ENCODE measurements around the gene RASGRF2.
A peak's percentile ranks its signal among the peaks of the same experiment; 100 is the strongest.
"Not testable (repeated sequence)": the region's sequence is repeated elsewhere in the genome, so short reads cannot be mapped to it uniquely, and the experiment has no call there.

Gene RASGRF2

DNA sequence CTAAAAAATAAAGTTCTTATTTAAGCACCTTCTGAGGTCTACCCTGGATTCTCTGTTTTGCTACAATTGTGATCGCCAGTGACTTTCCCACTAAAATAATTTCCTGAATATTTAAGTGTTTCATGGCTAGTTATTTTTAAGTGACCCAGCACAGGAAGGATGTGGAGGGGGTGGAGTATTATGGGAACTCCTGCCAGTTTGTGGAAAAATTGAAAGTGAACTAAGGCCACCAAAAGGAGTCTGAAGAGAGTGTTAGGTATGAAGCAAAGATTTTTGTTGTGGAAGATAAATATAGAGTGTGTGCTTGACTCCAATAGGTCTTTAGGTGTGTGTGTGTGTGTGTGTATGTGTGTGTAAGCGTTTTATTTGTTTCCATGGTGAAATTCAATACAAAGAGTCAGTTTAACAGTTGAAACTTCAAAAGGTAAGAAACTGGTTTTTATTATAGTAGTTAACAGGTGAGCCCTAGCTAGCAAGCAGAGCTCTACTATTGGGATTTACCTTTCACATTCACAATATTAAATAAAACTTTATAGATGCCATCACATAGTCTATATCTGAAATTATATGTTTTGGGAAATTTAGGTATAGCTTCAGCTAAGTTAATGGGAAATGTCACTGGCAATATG lies 25.6 kb downstream of the RASGRF2 start:
- DNase-seq = no peak

DNA sequence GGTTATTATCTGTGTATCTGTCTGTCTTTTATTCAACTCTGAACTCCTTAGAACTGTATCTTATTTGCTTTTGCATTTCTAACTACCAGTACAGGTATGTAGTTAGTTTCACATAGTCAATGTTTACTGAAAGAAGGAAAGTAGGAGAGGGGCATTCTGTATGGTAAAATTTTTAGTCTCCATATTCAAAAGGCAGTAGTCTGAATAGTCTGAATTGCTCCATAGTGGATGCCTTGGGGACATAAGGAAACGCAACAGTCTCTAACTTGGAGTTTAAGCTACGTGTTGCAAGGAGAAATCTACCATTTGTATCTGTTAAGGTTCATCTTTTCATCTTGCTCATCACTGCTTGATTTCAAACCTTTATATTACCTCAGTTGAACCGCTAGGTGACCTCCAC lies 26.2 kb downstream of the RASGRF2 start:
- no peak for DNase-seq

- no peak for DNase-seq
Measured at GRCh38 chr5:80987078-80987766, 27.1 kb downstream of the RASGRF2 start.

DNA sequence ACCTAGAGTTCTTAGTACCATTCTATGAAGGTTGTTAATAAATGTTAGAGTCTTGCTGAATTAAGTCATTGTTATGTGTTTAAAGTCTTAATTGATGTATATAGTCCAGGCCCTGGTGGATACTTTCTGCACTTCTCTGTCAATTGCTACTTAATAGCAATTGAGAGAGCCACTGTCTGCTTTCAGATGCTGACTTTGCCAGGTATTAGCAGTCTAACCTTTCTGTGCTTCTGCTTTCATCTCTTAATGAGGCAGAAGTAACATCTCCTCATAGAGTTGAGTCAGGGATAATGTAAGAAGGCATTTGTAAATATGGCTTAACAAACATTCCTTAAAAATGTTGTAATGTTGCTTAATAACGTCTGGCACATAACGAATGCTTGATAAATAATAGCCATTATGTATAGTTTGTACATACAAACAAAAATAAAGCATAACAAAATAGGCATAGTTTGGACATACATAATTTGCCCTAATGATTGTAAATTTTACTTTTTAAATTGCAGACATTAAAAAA lies 28.3 kb downstream of the RASGRF2 start:
- DNase-seq = no peak

- no peak for DNase-seq
Measured at GRCh38 chr5:80989883-80990282, 29.7 kb downstream of the RASGRF2 start.

- DNase-seq = no peak
Measured at GRCh38 chr5:80990527-80990926, 30.4 kb downstream of the RASGRF2 start.

DNA sequence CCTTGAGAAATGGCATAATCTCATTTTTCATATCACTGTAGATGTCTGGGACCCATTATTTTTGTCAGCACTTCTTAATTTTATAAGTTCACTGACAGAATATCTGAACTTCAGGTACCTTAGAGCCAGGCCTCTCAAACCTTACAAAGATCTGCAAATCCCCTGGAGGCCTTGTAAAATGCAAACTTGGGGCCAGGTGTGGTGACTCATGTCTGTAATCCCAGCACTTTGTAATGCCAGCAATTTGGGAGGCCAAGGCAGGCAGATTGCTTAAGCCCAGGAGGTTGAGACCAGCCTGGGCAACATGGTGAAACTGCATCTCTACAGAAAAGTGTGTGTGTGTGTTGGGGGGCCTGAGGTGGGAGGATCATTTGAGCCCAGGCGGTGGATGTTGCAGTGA lies 30.8 kb downstream of the RASGRF2 start:
- no peak for DNase-seq

- no peak for DNase-seq
Measured at GRCh38 chr5:80995908-80996307, 35.7 kb downstream of the RASGRF2 start.

DNA sequence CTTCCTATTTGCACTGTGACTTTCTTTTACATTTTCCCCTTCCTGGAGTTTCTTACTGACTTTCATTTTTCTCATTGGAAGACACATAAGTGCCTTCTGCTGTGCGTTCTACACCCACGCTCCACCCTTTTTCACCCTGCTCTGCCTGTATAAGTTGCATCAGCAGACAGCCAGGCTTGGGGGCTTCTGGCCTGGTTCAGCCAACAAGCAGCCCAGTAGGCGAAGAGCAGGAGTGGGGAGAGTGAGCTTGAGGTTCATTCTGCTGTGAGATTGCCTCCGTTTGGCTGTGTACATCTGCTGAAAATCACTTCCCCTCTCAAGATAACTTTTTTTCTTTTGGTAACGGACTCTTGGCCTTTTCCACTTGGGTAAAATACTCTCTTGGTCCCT lies 38.4 kb downstream of the RASGRF2 start:
- DNase-seq = no peak

DNA sequence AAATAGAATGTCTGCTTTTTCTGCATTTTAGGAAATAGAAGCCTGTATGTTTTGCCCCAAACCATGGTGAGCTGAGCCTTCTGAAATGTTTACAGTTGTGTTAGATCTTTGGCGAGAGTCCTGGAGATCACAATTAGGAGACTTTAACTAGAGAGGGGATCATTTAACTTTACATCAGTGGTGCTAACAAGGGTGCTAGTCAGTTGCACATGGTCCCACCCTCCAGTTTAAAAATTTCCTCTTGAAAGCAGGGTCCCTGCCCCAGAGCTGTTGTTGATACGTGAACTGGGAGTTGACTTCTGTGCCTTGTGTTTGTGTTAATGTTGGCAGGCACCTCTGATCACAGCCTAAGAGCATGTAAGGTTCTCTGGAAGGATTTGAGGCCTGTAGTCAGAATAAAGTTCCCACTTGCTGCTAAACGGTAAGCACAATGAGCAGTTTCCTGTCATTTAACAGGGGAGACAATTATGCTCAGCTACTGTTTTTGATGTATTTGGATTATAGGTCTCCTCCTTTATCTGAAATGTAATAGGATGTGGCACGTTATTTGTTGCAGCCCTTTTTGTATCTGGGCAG lies 43.7 kb downstream of the RASGRF2 start:
- no peak for DNase-seq

DNA sequence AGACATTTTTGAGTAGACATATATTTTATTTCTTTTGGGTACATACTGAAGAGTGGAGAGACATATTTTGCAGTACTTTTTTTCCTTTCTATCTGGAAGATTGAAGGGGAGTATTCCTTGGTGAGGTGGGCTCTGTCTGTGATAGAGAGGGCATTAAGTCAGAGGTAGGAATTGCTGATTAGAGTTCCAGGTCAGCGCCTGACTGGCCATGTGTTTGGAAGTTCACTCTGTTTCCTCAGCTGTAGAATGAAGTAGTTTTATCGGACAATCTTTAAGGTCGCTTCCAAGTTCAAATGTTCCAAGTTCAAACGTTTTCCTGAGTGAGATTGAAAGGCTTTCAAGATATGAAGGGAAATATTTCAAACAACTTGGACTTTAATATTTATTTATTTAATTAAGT lies 45.5 kb downstream of the RASGRF2 start:
- DNase-seq = no peak

- no peak for DNase-seq
Measured at GRCh38 chr5:81006231-81006630, 46.1 kb downstream of the RASGRF2 start.

GRCh38 chr5:81006947-81007636 lies 46.9 kb downstream of the RASGRF2 start:
- DNase-seq = peak; percentile 70 to 86

DNA sequence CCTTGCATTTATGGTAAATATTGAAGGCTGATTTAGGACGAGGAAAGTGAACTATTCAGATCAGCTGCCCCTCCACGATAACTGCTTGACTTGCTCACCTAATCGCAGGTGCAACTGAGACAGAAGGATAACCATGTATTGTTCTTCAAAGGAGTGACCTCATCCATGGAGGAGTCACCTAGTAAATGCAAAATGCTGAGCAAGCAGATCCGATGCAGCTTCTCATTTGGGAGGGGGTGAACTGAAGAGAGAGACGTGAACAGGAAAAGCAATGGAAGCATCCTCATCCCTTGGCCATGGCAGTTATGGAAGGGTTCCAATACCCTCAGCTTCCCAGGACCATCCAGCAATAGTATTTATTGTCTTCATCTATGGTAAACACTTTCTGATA lies 47.5 kb downstream of the RASGRF2 start:
- peak in 1 of 2 donors; percentile 49 for DNase-seq

- DNase-seq = no peak
Measured at GRCh38 chr5:81010336-81011169, 50.4 kb downstream of the RASGRF2 start.

DNA sequence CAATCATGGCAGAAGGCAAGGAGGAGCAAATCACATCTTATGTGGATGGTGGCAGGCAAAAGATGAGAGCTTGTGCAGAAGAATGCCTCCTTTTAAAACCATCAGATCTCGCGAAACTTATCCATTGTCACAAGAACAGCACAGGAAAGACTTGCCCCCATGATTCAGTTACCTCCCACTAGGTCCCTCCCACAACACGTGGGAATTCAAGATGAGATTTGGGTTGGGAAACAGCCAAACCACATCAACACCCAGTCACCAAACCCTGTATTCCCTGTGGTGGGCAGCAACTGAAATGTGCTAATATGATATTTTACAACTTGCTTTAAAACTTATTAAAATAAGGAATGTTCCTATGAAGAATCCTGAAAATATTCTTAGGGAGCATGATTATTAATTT lies 54.2 kb downstream of the RASGRF2 start:
- DNase-seq = no peak

DNA sequence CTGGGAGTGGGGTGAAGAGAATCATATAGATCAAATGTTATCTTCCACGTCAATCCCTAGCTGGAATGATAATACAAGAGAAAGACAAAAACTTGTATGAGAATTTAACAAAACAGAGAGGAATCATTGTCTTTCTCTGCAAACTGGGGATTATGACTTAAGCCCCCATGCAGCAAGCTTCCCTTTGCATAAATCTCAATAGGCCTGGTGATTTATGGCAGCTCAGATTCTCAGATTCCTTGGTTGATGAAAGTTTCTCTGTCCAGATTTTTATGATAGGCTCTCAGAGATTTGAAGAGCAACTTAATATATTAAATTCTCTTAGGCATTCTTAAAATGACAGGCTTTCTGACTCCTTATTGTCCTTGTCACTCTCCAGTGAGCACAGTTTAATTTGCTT lies 56.0 kb downstream of the RASGRF2 start:
- no peak for DNase-seq

DNA sequence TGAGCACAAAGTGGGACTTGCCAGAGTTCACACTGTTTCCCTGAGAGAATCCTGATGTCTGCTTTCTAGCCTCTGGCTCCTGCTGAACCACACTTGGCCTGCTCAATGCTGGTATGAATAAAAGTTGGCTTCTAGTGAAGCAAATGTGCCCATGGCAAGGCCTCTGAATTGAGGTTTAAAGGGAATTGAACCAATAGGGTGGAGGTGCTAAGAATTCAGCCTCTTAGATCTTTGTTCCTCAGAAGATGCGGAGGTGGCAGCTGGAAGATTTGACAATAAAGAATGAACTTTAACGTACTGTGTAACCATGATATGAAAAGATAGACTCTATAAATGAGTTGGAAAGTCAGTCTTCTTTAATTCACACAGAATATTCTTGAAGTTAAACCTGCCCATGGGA lies 57.2 kb downstream of the RASGRF2 start:
- DNase-seq = no peak

GRCh38 chr5:81018608-81019007 lies 58.4 kb downstream of the RASGRF2 start:
- not testable (repeated sequence) for DNase-seq

- DNase-seq = no peak
Measured at GRCh38 chr5:81019748-81020147, 59.6 kb downstream of the RASGRF2 start.

- DNase-seq = no peak
Measured at GRCh38 chr5:81020478-81021167, 60.5 kb downstream of the RASGRF2 start.

DNA sequence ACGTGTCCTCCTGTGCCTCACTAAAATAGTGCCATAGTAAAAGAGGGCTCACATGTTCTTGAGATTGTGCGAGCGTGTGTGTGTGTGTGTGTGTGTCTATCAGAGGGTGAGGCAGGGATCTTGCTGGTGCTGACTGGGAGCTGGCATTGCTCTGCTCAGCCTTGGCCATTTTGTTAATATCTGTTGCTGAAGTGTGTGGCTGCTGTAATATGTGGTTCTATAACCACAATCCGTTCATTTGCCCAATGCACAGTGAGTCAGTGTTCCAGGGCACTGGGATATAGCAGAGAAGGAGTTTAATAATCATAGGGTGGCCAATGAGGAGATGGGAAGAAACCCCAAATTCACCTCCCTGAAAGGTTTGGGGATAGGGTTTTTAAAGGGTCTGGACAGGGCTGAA lies 61.3 kb downstream of the RASGRF2 start:
- no peak for DNase-seq

Data from CD4-positive, alpha-beta T cell treated with Interferon alpha-2 for 1 hour (primary cell).